CD14-positive monocyte (primary cell): ENCODE results near the gene HKDC1. TPM values are rescaled to one million over a fixed set of nuclear protein-coding genes. Genes with fewer than 3 reads are reported as not detected.

Experiments
- DNase-seq, 3 donors: peaks; one replicate each; pipeline ENCODE4 v3.0.0-alpha.2; 2011 to 2022
- H2AFZ ChIP-seq: 2 replicates; pipeline ENCODE4 v1.6.0; 2012; ENCODE audit warnings: mild to moderate bottlenecking, low read depth, low read length, inconsistent platforms; ENCODE audit not compliant: insufficient read depth, poor library complexity, severe bottlenecking
- H3K27ac ChIP-seq, 2 donors: 1 replicate in 1 of 2; 2 replicates in 1 of 2; pipeline ENCODE4 v1.5.1; 2012 to 2013; ENCODE audit warnings: low read length in 2 of 2, control low read depth in 1 of 2, inconsistent platforms in 1 of 2, low read depth in 1 of 2, mild to moderate bottlenecking in 1 of 2
- H3K27me3 ChIP-seq, 2 donors: one replicate each; pipeline versions ENCODE4 v1.6.0 to v1.6.1; 2011 to 2013; ENCODE audit warnings: low read length in 2 of 2; ENCODE audit not compliant: control insufficient read depth in 2 of 2, insufficient read depth in 2 of 2
- H3K36me3 ChIP-seq, 2 donors: replicated peaks in 1 of 2; 1 replicate in 1 of 2; 2 replicates in 1 of 2; pipeline versions ENCODE4 v1.5.1 to v1.6.1; 2012 to 2013; ENCODE audit warnings: low read length in 2 of 2, control low read depth in 1 of 2, inconsistent platforms in 1 of 2, mild to moderate bottlenecking in 1 of 2; ENCODE audit not compliant: insufficient read depth in 2 of 2, control insufficient read depth in 1 of 2
- H3K4me1 ChIP-seq, 2 donors: 1 replicate in 1 of 2; 2 replicates in 1 of 2; pipeline versions ENCODE4 v1.5.1 to v1.6.1; 2012 to 2013; ENCODE audit warnings: low read length in 2 of 2, control low read depth in 1 of 2, inconsistent platforms in 1 of 2, mild to moderate bottlenecking in 1 of 2, moderate library complexity in 1 of 2; ENCODE audit not compliant: insufficient read depth in 2 of 2, control insufficient read depth in 1 of 2
- H3K4me2 ChIP-seq: replicated peaks from 2 replicates; pipeline ENCODE3; 2012; ENCODE audit warnings: low read length, moderate library complexity, mild to moderate bottlenecking; ENCODE audit not compliant: poor library complexity, severe bottlenecking; ENCODE audit errors: extremely low read depth
- H3K4me3 ChIP-seq, 3 experiments: fragments of 200-600 bp in 1 of 3; sonication (generic) in 1 of 3; replicated peaks in 1 of 3; 1 replicate in 2 of 3; 2 replicates in 1 of 3; pipeline ENCODE4 v1.5.1; 2011 to 2013; ENCODE audit warnings: low read length in 3 of 3, mild to moderate bottlenecking in 3 of 3, control low read depth in 2 of 3, low read depth in 2 of 3, inconsistent platforms in 1 of 3, moderate library complexity in 1 of 3
- H3K79me2 ChIP-seq: 2 replicates; pipeline ENCODE4 v1.6.0; 2012; ENCODE audit warnings: mild to moderate bottlenecking, control low read depth, inconsistent platforms, low read length, moderate library complexity; ENCODE audit not compliant: insufficient read depth
- H3K9ac ChIP-seq: 2 replicates; pipeline ENCODE4 v1.6.0; 2017; ENCODE audit warnings: low read length, mild to moderate bottlenecking; ENCODE audit not compliant: insufficient read depth, poor library complexity, severe bottlenecking
- H3K9me3 ChIP-seq, 2 donors: replicated peaks in 1 of 2; 1 replicate in 1 of 2; 2 replicates in 1 of 2; pipeline versions ENCODE4 v1.5.1 to v1.6.1; 2012 to 2013; ENCODE audit warnings: low read length in 2 of 2, control low read depth in 1 of 2; ENCODE audit not compliant: control insufficient read depth in 1 of 2, insufficient read depth in 1 of 2
- H4K20me1 ChIP-seq: 2 replicates; pipeline ENCODE4 v1.6.0; 2012; ENCODE audit warnings: mild to moderate bottlenecking, low read length, control low read depth, moderate library complexity; ENCODE audit not compliant: insufficient read depth
- H3K27ac Mint-ChIP-seq, 7 donors: one replicate each; pipeline ENCODE4 v1.8.0; 2020; ENCODE audit warnings: mild to moderate bottlenecking in 7 of 7, mixed read lengths in 7 of 7, moderate library complexity in 6 of 7, inconsistent platforms in 2 of 7
- H3K27me3 Mint-ChIP-seq, 3 donors: one replicate each; pipeline ENCODE4 v1.8.0; 2021 to 2022; ENCODE audit warnings: low read depth in 3 of 3, mild to moderate bottlenecking in 3 of 3, mixed read lengths in 3 of 3, moderate library complexity in 3 of 3, inconsistent platforms in 1 of 3
- H3K36me3 Mint-ChIP-seq, 2 donors: one replicate each; pipeline ENCODE4 v1.8.0; 2020; ENCODE audit warnings: mixed read lengths in 2 of 2, inconsistent platforms in 1 of 2, mild to moderate bottlenecking in 1 of 2
- H3K4me1 Mint-ChIP-seq: one replicate; pipeline ENCODE4 v1.8.0; 2020; ENCODE audit warnings: mild to moderate bottlenecking, mixed read lengths
- H3K4me3 Mint-ChIP-seq, 2 donors: one replicate each; pipeline ENCODE4 v1.8.0; 2020; ENCODE audit warnings: mild to moderate bottlenecking in 2 of 2, mixed read lengths in 2 of 2, moderate library complexity in 1 of 2
- H3K9me3 Mint-ChIP-seq, 7 donors: one replicate each; pipeline ENCODE4 v1.8.0; 2020 to 2022; ENCODE audit warnings: mixed read lengths in 7 of 7, mild to moderate bottlenecking in 6 of 7, moderate library complexity in 6 of 7, inconsistent platforms in 2 of 7
- CTCF ChIP-seq: fragments of 200-600 bp; IDR thresholded peaks from one replicate; pipeline ENCODE4 v1.8.0; 2022; ENCODE audit warnings: antibody characterized with exemption, mild to moderate bottlenecking
- WGBS: methylation state at CpG from one replicate; pipeline ENCODE4 v1.1.5; 2013; ENCODE audit warnings: missing lambda C conversion rate; ENCODE audit not compliant: insufficient coverage; 5-methylcytosine and 5-hydroxymethylcytosine counted together
- intact Hi-C, 2 donors: fragments of 100-400 bp; cut with micrococcal nuclease; formaldehyde crosslinking; loops; one replicate each; pipeline versions ENCODE4 v1.15.0 to v1.15.1; 2023
- polyA plus RNA-seq, 3 donors: library from polyadenylated mRNA; depleted of rRNA in 1 of 3; unstranded in 2 of 3; stranded (reverse) in 1 of 3; fragments of 300-500 nt in 2 of 3; fragments of >200 nt in 1 of 3; fragmentation: Illumina TruSeq in 2 of 3; gene quantifications; 1 replicate in 2 of 3; 2 replicates in 1 of 3; pipeline ENCODE4 v1.2.3, GENCODE V29; 2012 to 2021

HKDC1 gene
- polyA plus RNA-seq, 3 donors = not detected

- no peak overlapping the region for H2AFZ ChIP-seq
- WGBS = 100% methylated on average over 2 of the region's 2 CpGs
- intact Hi-C loops = loop anchor here in 1 of 2 donors (10.0 kb wide), 1 partner anchor 52 kb away; the partner anchor contains the start of gene VPS26A
Measured at GRCh38 chr10:69176823-69177222, 43.3 kb upstream of the HKDC1 start.

GRCh38 chr10:69179089-69179742 is 40.9 kb upstream of the HKDC1 start:
- H3K4me3 Mint-ChIP-seq = peak overlapping the region; percentile 90 to 92
- H3K9ac ChIP-seq = peak overlapping the region; percentile 96
- H4K20me1 ChIP-seq = no peaks in the 10 kb centered on the region
- H3K27me3 Mint-ChIP-seq = peaks cover 0 to 2% (median 0%) of the 10 kb centered on the region in 3 donors
- H2AFZ ChIP-seq = peak overlapping the region; percentile 93
- H3K4me3 ChIP-seq = peak overlapping the region; percentile 92
- H3K79me2 ChIP-seq = peaks cover 38% of the 10 kb centered on the region
- TF ChIP-seq CTCF = no peak
- peaks cover 0 to 7% (median 4%) of the 10 kb centered on the region in 7 donors for H3K9me3 Mint-ChIP-seq
- peaks cover 0 to 18% of the 10 kb centered on the region in 2 donors for H3K36me3 ChIP-seq
- H3K9me3 ChIP-seq = no peaks in the 10 kb centered on the region
- H3K4me2 ChIP-seq = peak overlapping the region; percentile 95
- peak overlapping the region; percentile 99 to 100 (median 99) for H3K27ac Mint-ChIP-seq
- peak overlapping the region; percentile 82 to 96 for H3K27ac ChIP-seq
- peaks cover 18% of the 10 kb centered on the region for H3K4me1 Mint-ChIP-seq
- intact Hi-C loops = loop anchor here in 1 of 2 donors (10.0 kb wide), 1 partner anchor 54 kb away; the partner anchor contains the start of gene VPS26A
- no peaks in the 10 kb centered on the region for H3K27me3 ChIP-seq
- WGBS = 31% methylated on average over 11 of the region's 21 CpGs
- peak in 2 of 3 donors; percentile 63 to 79 for DNase-seq
- H3K4me1 ChIP-seq = peaks cover 18 to 22% of the 10 kb centered on the region in 2 donors
- peaks cover 6 to 7% of the 10 kb centered on the region in 2 donors for H3K36me3 Mint-ChIP-seq

More at GRCh38 chr10:69176823-69177222, 43.3 kb upstream of the HKDC1 start:
- H3K79me2 ChIP-seq = peaks cover 16% of the 10 kb centered on the region
- H3K27ac ChIP-seq = no peak overlapping the region
- no peak for TF ChIP-seq CTCF
- Mint-ChIP-seq H3K27ac (no peak overlapping the region), H3K4me1 (peaks cover 18% of the 10 kb centered on the region), H3K27me3 (peaks cover 0 to 2% (median 0%) of the 10 kb centered on the region in 3 donors), H3K4me3 (no peak overlapping the region), H3K9me3 (peaks cover 0 to 7% (median 4%) of the 10 kb centered on the region in 7 donors), H3K36me3 (peaks cover 9 to 12% of the 10 kb centered on the region in 2 donors)
- DNase-seq = no peak
- H3K36me3 ChIP-seq = peaks cover 2 to 18% of the 10 kb centered on the region in 2 donors
- no peaks in the 10 kb centered on the region for H3K9me3 ChIP-seq
- H3K4me3 ChIP-seq = no peak overlapping the region
- H3K4me1 ChIP-seq = peaks cover 18 to 22% of the 10 kb centered on the region in 2 donors
- H4K20me1 ChIP-seq = no peaks in the 10 kb centered on the region
- H3K9ac ChIP-seq = no peak overlapping the region
- no peaks in the 10 kb centered on the region for H3K27me3 ChIP-seq
- no peak overlapping the region for H3K4me2 ChIP-seq
